Aorta (tissue), 5 donors: ENCODE results near the gene FAM234B. TPM values are rescaled to one million over a fixed set of nuclear protein-coding genes. Genes with fewer than 3 reads are reported as not detected.

Experiments used
- ATAC-seq: fragments of 200-7000 bp; cut with Tn5 transposase; one replicate; pipeline ENCODE4 v1.9.1; 2022; ENCODE audit warnings: moderate library complexity; ENCODE audit not compliant: low FRiP score
- DNase-seq, 2 donors: peaks; one replicate each; pipeline ENCODE4 v3.0.0-alpha.2; 2020
- H3K27ac ChIP-seq, 2 donors: one replicate each; pipeline ENCODE4 v1.5.1; 2013; ENCODE audit warnings: low read length in 2 of 2, mild to moderate bottlenecking in 2 of 2, moderate library complexity in 2 of 2, control low read depth in 1 of 2, inconsistent platforms in 1 of 2, low read depth in 1 of 2
- H3K27me3 ChIP-seq, 2 donors: one replicate each; pipeline ENCODE4 v1.6.1; 2013; ENCODE audit warnings: control low read depth in 1 of 2, low read length in 1 of 2, mild to moderate bottlenecking in 1 of 2, moderate library complexity in 1 of 2; ENCODE audit not compliant: insufficient read depth in 2 of 2, control insufficient read depth in 1 of 2
- H3K36me3 ChIP-seq, 2 donors: one replicate each; pipeline ENCODE4 v1.6.1; 2013; ENCODE audit warnings: control low read depth in 1 of 2, low read length in 1 of 2, mild to moderate bottlenecking in 1 of 2; ENCODE audit not compliant: insufficient read depth in 2 of 2, control insufficient read depth in 1 of 2
- H3K4me1 ChIP-seq, 2 donors: one replicate each; pipeline ENCODE4 v1.6.1; 2013; ENCODE audit warnings: low read length in 2 of 2, control low read depth in 1 of 2, mild to moderate bottlenecking in 1 of 2, moderate library complexity in 1 of 2; ENCODE audit not compliant: insufficient read depth in 2 of 2, control insufficient read depth in 1 of 2
- H3K4me3 ChIP-seq, 2 donors: one replicate each; pipeline ENCODE4 v1.5.1; 2013; ENCODE audit warnings: low read length in 2 of 2, control low read depth in 1 of 2, mild to moderate bottlenecking in 1 of 2
- H3K9me3 ChIP-seq: one replicate; pipeline ENCODE4 v1.6.1; 2013; ENCODE audit warnings: mild to moderate bottlenecking, low read length; ENCODE audit not compliant: control insufficient read depth
- WGBS, 2 donors: extraction: QIAGEN DNeasy Blood & Tissue Kit; methylation state at CpG; one replicate each; pipeline ENCODE4 v1.1.7; 2013; 5-methylcytosine and 5-hydroxymethylcytosine counted together
- intact Hi-C, 2 donors: fragments of 100-400 bp; cut with DNase I; formaldehyde crosslinking; loops; one replicate each; pipeline versions ENCODE4 v1.14.2 to v1.15.0; 2022
- polyA plus RNA-seq, 2 donors: library from polyadenylated mRNA; stranded (reverse); fragments of 200-250 nt; gene quantifications; one replicate each; pipeline ENCODE4 v1.2.3, GENCODE V29; 2013
- total RNA-seq, 2 donors: library from RNA; stranded (reverse); fragmentation: NEBNext Ultra II Directional; extraction: Animal tissue kit (Norgen Biotek cat#: 25700); gene quantifications; one replicate each; pipeline ENCODE4 v1.2.1, GENCODE V29; 2021
- donor health status: healthy with polysubstance abuse.
- donor health status: Bipolar disorder and iron deficiency.
- donor health status: DM: no; HTN: no; CAD: no.
- donor health status: DM: no; HTN: no; CAD: no.
- donor health status: DM: yes; HTN: yes; CAD: no.

FAM234B gene
- total and polyA plus RNA-seq, 4 donors: 0.95 to 6.8 (median 5.2) TPM; not detected in 1

DNA sequence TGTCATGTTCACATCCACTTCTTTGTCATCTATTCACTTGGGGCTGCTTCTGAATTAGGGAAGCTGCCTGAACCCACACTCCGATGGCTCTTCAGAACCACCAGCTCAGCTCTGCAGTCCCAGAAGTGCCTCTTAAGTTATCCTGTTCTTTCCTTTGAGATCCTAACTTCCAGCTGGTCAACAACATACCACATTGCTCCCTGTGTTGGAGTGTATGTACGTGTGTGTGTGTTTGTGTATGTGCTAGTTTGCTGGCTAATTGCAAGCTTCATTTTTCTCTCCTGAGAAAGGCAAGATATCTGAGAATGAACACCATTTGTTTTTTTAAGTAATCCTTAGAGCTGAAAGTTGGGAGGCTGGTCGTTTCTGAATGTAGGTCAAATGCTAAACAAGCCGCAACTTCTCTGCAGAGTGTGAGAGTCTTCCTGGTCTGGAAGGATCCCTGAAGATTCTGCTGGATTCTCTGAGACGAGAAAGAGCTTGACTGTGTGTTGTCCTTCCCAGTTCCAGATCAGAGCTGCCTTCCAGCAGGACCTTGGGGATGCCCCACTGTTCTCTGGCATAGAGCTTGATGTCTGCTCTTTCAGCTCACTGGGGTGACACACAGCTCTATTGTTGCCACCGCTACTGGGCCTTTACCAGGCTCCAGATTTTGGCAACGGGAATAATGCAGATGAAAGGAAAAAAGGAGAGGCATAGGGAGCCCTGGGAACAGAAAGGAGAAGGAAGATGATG, 58.4 kb downstream of the FAM234B start:
- no peaks in the 10 kb centered on the region for H3K27me3 ChIP-seq
- no peak overlapping the region for H3K4me3 ChIP-seq
- peak overlapping the region in 1 of 2 donors; percentile 76 for H3K27ac ChIP-seq
- WGBS, 2 donors: 59 to 61% methylated on average over 7 of the region's 7 CpGs
- DNase-seq: no peak
- H3K9me3 ChIP-seq: no peaks in the 10 kb centered on the region
- intact Hi-C loops: loop anchor here (5.0 to 10.0 kb wide), 3 partner anchors 45 to 378 kb away; partner anchors contain the start of gene HEBP1 (in 1 of the 2)
- no peaks in the 10 kb centered on the region for H3K36me3 ChIP-seq
- peaks cover 0 to 2% of the 10 kb centered on the region in 2 donors for H3K4me1 ChIP-seq
- ATAC-seq: no peak

DNA sequence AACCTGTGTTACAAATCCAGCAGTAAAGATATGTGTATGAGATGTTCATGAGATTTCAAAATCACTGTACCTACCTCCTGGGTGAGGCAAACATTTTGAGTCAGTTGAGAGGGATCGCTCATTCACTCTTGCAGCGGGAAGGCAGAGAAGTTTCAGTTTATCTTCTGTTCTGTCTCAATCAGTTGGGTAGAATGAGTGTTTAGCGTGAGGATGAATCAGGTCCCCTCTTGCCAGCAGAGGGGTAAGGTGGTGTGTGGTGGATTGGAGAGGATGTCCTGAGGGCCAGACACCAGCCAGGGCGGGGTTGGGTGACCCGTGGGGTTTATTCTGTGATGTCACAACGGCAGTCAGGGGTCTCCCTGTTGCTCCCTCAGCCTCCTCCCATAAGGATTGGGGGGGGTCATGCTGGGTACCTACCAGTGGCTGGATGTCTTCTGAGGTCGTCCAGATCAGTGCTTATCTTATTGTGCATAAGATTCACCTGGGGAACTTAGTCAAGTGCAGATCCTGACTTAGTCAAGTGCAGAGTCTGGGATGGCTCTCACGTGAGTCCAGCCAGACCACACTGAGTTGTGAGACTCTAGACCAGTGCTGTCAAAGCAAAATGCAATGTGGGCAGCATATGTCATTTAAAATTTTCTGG, 59.3 kb downstream of the FAM234B start, which contains the start of gene GSG1:
GSG1 (minus strand) TSS at position 277 of the 643 bp plus-strand sequence; CDS start at position 122, 155 bp downstream.
- Histone ChIP-seq H3K9me3 (no peaks in the 10 kb centered on the region), H3K4me1 (peaks cover 0 to 2% of the 10 kb centered on the region in 2 donors), H3K4me3 (no peak within 1 kb of the TSS), H3K27ac (peak within 1 kb of the TSS in 1 of 2 donors; percentile 76), H3K27me3 (no peaks in the 10 kb centered on the region), H3K36me3 (no peaks in the 10 kb centered on the region)
- no peak for ATAC-seq
- intact Hi-C loops: loop anchor here (5.0 to 10.0 kb wide), 3 partner anchors 44 to 379 kb away; partner anchors contain the start of gene HEBP1 (in 1 of the 2)
- no peak for DNase-seq
- WGBS, 2 donors: 92 to 93% methylated on average over 8 of the region's 8 CpGs

GRCh38 chr12:13104409-13104808, 60.2 kb downstream of the FAM234B start:
- intact Hi-C loops: loop anchor here (5.0 to 10.0 kb wide), 3 partner anchors 43 to 380 kb away; partner anchors contain the start of gene HEBP1 (in 1 of the 2)
- H3K27ac ChIP-seq: no peak overlapping the region
- DNase-seq (no peak), ATAC-seq (no peak)
- H3K4me1 ChIP-seq: peaks cover 0 to 2% of the 10 kb centered on the region in 2 donors
- no peaks in the 10 kb centered on the region for H3K9me3 ChIP-seq
- no peaks in the 10 kb centered on the region for H3K36me3 ChIP-seq
- H3K27me3 ChIP-seq: no peaks in the 10 kb centered on the region
- 92 to 96% methylated on average over 3 of the region's 3 CpGs for WGBS, 2 donors
- no peak overlapping the region for H3K4me3 ChIP-seq

- no peaks in the 10 kb centered on the region for H3K36me3 ChIP-seq
- ATAC-seq (no peak), DNase-seq (no peak)
- no peak overlapping the region for H3K4me3 ChIP-seq
- no peaks in the 10 kb centered on the region for H3K4me1 ChIP-seq
- no peak overlapping the region for H3K27ac ChIP-seq
- H3K27me3 ChIP-seq: no peaks in the 10 kb centered on the region
- 99 to 100% methylated on average over 1 of the region's 1 CpG for WGBS, 2 donors
- H3K9me3 ChIP-seq: no peaks in the 10 kb centered on the region
- intact Hi-C loops: loop anchor here in 1 of 2 donors (10.0 kb wide), 1 partner anchor 381 kb away; no protein-coding TSS in a partner anchor
Measured at GRCh38 chr12:13105781-13106180, 61.6 kb downstream of the FAM234B start.

GRCh38 chr12:13106666-13107065, 62.5 kb downstream of the FAM234B start:
- Histone ChIP-seq H3K36me3 (no peaks in the 10 kb centered on the region), H3K4me3 (no peak overlapping the region)
- ATAC-seq: no peak

DNA sequence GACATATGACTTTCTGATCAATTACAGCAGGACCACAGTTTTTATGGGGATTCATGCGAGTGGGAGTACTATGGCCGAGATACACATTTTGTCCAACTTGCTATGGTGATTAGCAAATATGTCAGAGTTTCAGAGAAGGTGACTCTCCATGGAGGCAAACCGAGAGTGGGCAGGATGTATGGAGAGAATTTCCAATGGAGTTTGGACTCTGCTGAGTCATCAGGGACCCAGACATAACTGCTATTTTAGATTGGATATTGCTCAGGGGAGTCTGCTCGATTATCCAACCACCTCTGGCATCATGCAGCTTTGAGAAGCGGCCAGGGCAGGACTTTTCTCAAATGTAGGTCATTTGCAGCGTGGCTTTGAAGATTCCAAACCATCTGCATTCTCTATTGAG, 68.8 kb downstream of the FAM234B start:
- ATAC-seq (no peak), DNase-seq (no peak)
- Histone ChIP-seq H3K4me3 (no peak overlapping the region), H3K27ac (no peak overlapping the region), H3K4me1 (no peaks in the 10 kb centered on the region), H3K27me3 (no peaks in the 10 kb centered on the region), H3K9me3 (peaks cover 2% of the 10 kb centered on the region), H3K36me3 (no peaks in the 10 kb centered on the region)
- intact Hi-C loops: no loop called here
- WGBS, 2 donors: 87 to 91% methylated on average over 6 of the region's 6 CpGs

More at GRCh38 chr12:13106666-13107065, 62.5 kb downstream of the FAM234B start:
- no peak overlapping the region for H3K27ac ChIP-seq
- no peaks in the 10 kb centered on the region for H3K27me3 ChIP-seq
- no peaks in the 10 kb centered on the region for H3K4me1 ChIP-seq
- H3K9me3 ChIP-seq: no peaks in the 10 kb centered on the region
- 96 to 100% methylated on average over 1 of the region's 1 CpG for WGBS, 2 donors
- intact Hi-C loops: loop anchor here in 1 of 2 donors (10.0 kb wide), 1 partner anchor 382 kb away; no protein-coding TSS in a partner anchor
- DNase-seq: no peak

DNA sequence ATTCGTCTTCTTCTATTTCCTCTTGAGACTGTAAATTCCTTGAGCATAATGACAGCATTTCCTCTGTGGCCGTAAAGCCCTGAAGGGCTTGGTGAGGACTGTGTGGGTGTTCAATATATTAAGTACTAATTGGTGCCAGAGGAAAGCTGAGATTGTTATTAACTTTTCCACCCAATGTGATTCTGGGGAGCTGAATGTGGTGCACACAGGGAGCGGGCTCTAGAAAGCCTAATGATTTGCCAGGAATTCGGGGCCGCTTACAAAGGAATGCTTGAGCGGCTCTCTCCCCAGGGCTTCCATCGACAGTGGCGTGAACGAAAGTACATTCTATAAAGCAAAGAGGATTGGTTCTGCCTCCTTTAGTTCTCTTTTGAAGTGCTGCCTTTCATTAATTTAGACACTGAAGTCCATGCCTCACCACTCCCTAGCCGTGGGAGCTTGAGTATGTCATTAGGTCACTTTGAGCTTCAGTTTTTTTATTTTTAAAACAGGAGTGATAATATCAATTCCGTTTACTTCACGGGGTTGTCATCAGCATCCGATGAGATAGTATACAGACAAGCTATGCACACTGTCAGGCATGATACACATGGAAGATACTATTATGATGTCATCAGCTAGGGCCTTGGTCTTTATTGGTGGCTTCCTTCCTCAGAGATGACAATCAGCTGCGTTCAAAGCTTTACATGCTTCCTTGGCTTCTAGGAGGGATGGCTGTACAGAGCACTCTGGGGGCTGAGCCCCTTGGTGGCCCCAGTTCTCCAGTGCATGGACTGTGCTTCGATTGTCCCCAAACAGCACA, 70.3 kb downstream of the FAM234B start:
- Histone ChIP-seq H3K36me3 (no peaks in the 10 kb centered on the region), H3K27me3 (no peaks in the 10 kb centered on the region), H3K4me1 (no peaks in the 10 kb centered on the region), H3K4me3 (no peak overlapping the region), H3K9me3 (peaks cover 2% of the 10 kb centered on the region), H3K27ac (no peak overlapping the region)
- WGBS, 2 donors: 78 to 80% methylated on average over 15 of the region's 15 CpGs
- ATAC-seq: no peak
- no peak for DNase-seq
- intact Hi-C loops: no loop called here

- peak; percentile 48 for ATAC-seq
- Histone ChIP-seq H3K27me3 (no peaks in the 10 kb centered on the region), H3K27ac (peak overlapping the region; percentile 13 to 90), H3K4me3 (no peak overlapping the region), H3K4me1 (no peaks in the 10 kb centered on the region), H3K36me3 (no peaks in the 10 kb centered on the region), H3K9me3 (peaks cover 2% of the 10 kb centered on the region)
- intact Hi-C loops: no loop called here
- DNase-seq: peak in 1 of 2 donors; percentile 80
- WGBS, 2 donors: 35 to 44% methylated on average over 7 of the region's 7 CpGs
Measured at GRCh38 chr12:13116259-13116658, 72.1 kb downstream of the FAM234B start.
